H1 (cell line): ENCODE measurements around the gene OPN3.

Experiments
- CTCF ChIP-seq, 3 experiments: IDR thresholded peaks; 1 replicate in 2 of 3; 2 replicates in 1 of 3; pipeline versions ENCODE4 v1.5.1 to v1.6.1; 2011; ENCODE audit warnings: low read length in 3 of 3, mild to moderate bottlenecking in 3 of 3, inconsistent platforms in 2 of 3, low read depth in 1 of 3, moderate library complexity in 1 of 3; ENCODE audit not compliant: insufficient read depth in 1 of 3; ENCODE audit errors: control extremely low read depth in 1 of 3
- EP300 ChIP-seq, 2 experiments: IDR thresholded peaks; 1 replicate in 1 of 2; 2 replicates in 1 of 2; pipeline ENCODE4 v1.6.1; 2011 to 2012; ENCODE audit warnings: low read depth in 2 of 2, low read length in 2 of 2, mild to moderate bottlenecking in 2 of 2, borderline replicate concordance in 1 of 2, inconsistent platforms in 1 of 2, moderate library complexity in 1 of 2
- EZH2 ChIP-seq: fragments of 200-600 bp; sonication (generic); IDR thresholded peaks from 2 replicates; pipeline ENCODE4 v1.7.1; 2012; ENCODE audit warnings: low read depth, mild to moderate bottlenecking, moderate library complexity, low read length, inconsistent platforms; ENCODE audit not compliant: severe bottlenecking
- POLR2A ChIP-seq, 2 experiments: IDR thresholded peaks; 1 replicate in 1 of 2; 2 replicates in 1 of 2; pipeline ENCODE4 v1.6.1; 2011; ENCODE audit warnings: low read depth in 2 of 2, low read length in 2 of 2, mild to moderate bottlenecking in 2 of 2; ENCODE audit errors: control extremely low read depth in 1 of 2
- POLR2AphosphoS5 ChIP-seq: IDR thresholded peaks from 2 replicates; pipeline ENCODE4 v1.6.1; 2011; ENCODE audit warnings: low read depth, low read length

- TF ChIP-seq EZH2, result no peak
- no peak for TF ChIP-seq POLR2A (IDR thresholded peaks at IDR 0.05; ENCODE audit: control extremely low read depth in 1 of 2, low read depth in 2 of 2, low read length in 2 of 2)
- no peak for TF ChIP-seq POLR2AphosphoS5
- no peak for TF ChIP-seq EP300 (IDR thresholded peaks at IDR 0.05; ENCODE audit: borderline replicate concordance in 1 of 2, low read depth in 2 of 2, low read length in 2 of 2)
- TF ChIP-seq CTCF (IDR thresholded peaks at IDR 0.05; ENCODE audit: control extremely low read depth in 1 of 3, insufficient read depth in 1 of 3, low read depth in 1 of 3, low read length in 3 of 3), result no peak
Measured at GRCh38 chr1:241658081-241658793, 18.1 kb upstream of the OPN3 start.
